ENCODE data around the gene PKDREJ.
A peak's percentile ranks its signal among the peaks of the same experiment; 100 is the strongest.
"Not testable (repeated sequence)": the region's sequence is repeated elsewhere in the genome, so short reads cannot be mapped to it uniquely, and the experiment has no call there.

The PKDREJ gene, protein sequence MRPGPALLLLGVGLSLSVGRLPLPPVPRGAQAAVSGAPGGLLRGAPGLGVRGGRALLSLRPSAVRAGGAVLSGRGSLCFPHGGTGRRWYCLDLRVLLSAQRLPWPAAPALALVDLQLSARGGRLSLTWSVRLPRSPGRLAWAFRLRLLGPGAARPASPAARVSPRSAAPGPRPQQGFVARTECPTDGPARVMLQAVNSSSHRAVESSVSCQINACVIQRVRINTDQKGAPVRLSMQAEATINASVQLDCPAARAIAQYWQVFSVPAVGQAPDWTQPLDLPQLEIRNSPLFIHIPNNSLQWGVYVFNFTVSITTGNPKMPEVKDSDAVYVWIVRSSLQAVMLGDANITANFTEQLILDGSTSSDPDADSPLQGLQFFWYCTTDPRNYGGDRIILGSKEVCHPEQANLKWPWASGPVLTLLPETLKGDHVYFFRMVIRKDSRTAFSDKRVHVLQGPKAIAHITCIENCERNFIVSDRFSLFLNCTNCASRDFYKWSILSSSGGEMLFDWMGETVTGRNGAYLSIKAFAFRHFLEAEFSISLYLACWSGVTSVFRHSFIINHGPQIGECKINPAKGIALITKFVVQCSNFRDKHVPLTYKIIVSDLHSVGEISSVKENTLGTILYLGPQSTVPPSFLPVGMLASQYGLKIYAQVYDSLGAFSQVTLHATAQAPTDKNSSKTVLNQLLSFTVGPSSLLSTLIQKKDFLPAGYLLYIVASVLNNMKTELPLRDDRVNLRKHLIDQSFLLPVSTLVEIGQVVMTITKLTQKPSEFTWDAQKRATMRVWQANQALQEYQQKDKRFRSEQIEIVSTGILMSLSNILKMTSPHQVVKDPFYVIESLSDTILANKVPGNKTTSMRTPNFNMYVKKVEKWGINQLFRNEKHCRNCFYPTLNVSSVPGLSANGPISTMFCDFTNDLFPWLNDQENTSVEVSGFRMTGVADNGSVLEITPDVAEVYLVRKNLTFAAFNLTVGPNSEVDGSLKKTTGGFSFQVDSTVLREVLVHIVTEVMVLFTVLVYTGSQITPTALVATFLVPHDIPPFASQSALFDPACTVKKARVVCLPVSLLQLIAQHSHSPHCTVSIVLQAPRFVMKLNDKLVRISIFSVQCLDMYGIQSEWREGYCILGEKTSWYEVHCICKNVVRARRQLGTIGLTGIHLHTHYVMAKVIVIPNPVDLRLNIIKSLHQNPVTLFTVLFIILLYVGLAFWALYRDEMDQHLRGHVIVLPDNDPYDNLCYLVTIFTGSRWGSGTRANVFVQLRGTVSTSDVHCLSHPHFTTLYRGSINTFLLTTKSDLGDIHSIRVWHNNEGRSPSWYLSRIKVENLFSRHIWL (N-terminal part only)

GRCh38 chr22:46263216-46263590, at the start of gene PKDREJ:
TSS of gene PKDREJ (minus strand) at chr22:46263343. CDS start at chr22:46263322, 21 bp downstream.
- DNase-seq, result no peak

GRCh38 chr22:46312848-46313247, 49.7 kb upstream of the PKDREJ start:
- DNase-seq, result not testable (repeated sequence)

- no peak for DNase-seq
These were observed 48.9 kb upstream of the PKDREJ start for GRCh38 chr22:46312056-46312455.

DNA sequence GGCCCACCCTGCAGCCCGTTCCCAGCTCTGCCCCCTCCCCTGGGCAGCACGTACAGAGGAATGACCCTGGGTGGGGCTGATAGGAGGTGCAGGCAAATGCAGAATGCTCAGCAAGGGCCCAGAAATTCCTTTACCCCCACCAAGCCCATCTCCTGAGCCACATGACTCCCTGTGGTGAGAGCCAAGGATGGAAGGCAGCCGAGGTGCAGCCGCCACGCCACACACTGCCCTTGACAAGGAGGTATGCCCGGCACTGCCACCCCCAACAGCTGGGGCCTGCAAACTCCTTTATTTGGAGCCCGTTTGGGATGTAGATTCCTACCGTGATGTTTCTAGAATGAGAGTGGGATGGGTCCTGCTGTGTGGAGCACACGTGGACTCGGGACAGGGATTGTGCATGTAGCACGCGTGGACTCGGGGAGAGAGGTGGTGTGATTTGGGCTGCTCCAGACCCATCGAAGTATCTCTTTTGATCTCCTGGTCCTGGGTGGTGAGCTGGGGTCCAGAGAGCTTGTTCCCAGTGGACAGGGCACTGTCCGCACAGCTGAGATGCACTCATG, 46.5 kb upstream of the PKDREJ start:
- DNase-seq, result no peak

- DNase-seq, result no peak
These were observed 45.3 kb upstream of the PKDREJ start for GRCh38 chr22:46308283-46308988.

DNA sequence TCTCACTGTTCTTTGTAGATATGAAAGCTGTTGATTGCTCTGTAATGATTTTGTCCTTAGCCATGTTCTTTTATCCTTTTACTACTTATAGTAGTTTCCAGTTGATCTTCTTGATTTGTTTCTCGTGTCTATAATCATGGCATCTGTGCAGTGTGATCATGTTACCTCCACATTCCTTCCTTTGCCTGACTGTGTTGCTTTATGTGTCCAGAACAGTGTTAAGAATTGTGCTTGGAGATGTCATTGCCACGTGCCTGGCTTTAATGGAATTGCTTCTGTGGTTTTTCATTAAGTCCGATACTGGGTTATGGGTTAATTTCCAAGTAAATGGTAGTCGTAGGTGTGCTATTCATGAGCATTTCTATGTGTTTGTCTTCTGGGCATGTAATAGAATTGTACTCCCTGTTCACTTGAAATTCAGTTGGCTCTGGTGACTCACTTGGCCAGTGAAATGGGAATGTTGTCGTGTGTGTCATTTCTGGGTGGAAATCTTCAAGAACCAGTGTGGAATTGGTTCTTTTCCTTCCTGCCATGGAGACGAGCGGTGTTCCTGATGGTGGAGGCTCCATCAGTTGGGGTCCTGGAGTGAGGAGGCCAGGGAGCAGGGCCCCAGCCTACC, 40.3 kb upstream of the PKDREJ start:
- DNase-seq, result no peak

DNA sequence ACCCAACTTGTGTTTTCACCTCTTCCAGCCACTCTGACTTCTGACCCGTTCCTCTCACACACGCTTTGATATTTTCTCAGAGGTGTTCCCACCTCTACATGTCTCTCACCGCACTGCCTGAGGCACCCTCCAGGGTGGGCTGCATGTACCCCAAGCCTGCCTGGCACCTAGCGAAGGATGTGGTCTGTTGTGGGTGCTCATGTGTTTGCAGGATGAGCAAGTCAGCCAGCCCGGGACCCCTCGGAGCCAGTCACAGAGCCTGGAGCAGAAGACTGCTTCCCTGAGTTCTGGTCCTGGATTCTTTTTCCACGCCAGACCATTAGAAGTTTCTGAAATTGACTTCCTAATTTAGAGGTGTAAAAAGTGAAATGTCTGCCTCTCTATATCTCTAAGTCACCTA, 37.3 kb upstream of the PKDREJ start:
- DNase-seq, result no peak

DNA sequence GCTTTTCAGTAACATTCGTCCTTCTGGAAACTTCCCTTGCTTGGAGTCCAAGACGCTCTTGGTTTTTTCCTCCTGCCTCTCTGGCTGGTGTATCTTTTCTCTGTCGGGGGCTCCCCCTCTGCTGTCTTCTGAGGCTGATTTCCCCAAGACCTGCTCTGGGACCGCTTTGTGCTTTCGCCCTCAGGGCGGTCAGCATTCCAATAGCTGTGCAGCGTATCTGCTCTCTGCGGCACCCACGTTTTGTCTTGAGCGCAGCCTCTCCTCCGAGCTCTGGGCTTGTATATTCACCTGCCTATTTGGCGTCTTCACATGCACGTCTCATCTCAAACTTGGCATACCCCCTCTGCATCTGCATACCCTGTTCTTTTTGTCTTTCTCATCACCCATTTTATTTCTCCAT, 36.0 kb upstream of the PKDREJ start:
- no peak for DNase-seq

DNA sequence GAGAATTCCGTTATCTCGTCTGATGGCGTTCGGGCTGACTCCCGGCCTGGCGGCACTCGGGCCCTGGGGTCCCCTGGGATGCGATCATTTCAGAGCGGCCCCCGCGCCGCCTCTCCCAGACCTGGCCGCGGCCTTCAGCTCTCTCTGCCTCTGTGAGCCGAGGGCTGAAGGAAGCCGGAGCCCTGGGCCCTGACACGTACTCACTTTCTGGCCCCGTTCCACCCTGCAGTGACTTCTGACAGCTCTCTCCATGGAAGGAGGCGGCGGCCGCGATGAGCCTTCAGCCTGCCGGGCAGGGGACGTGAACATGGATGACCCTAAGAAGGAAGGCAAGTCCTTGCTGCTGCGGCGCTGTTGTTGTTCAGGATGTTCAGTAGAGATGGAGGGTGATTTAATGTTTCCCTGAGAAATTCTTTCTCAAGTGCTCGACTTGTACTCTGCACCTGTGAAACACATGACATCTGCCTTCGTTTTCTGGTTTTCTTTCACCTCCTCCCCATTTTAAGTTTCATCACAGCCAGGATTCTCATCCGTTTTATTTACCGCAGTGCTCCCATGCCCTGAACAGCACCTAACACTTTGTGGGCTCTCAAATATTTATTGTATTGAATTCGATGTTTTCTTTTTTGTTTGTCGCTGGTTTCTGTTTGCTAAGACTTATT, 34.1 kb upstream of the PKDREJ start:
- DNase-seq, result no peak

- DNase-seq, result peak; percentile 93
These were observed 33.4 kb upstream of the PKDREJ start, which contains the start of gene GTSE1 for GRCh38 chr22:46296257-46297150. TSS of gene GTSE1 (plus strand) at chr22:46296870. CDS start at chr22:46297401, 531 bp downstream.

- no peak for DNase-seq
These were observed 32.3 kb upstream of the PKDREJ start for GRCh38 chr22:46295277-46295971.

GRCh38 chr22:46294784-46295183, 31.6 kb upstream of the PKDREJ start:
- DNase-seq, result no peak

- DNase-seq, result no peak
These were observed 30.6 kb upstream of the PKDREJ start for GRCh38 chr22:46293577-46294260.

DNA sequence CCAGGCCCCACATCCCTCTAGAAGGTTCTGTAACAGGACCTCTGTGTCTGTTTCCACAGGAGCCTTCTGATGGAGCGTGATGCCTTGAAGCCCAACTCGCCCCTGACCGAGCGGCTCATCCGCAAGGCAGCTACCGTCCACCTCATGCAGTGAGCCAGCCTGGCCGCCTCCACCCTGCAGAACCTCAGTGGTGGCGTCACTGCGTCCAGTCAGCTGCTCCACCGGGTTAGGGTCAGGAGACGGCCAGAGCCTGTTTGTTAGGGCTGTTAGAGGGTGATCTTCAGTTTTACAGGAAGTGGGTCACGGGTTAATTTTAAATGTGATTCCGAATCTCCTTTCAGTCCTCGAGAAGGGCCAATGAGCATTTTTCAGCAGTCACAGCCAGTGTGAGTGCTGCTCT, 29.6 kb upstream of the PKDREJ start:
- no peak for DNase-seq

GRCh38 chr22:46292173-46292572, 29.0 kb upstream of the PKDREJ start:
- no peak for DNase-seq

- no peak for DNase-seq
These were observed 28.0 kb upstream of the PKDREJ start for GRCh38 chr22:46290843-46291785.

GRCh38 chr22:46290121-46290842, 27.1 kb upstream of the PKDREJ start:
- no peak for DNase-seq

Measured in NCI-H2029 (cell line).